Lower leg skin (tissue), 3 donors: ENCODE results near the gene ADAMTS8.

Source experiments
- POLR2A ChIP-seq, 2 donors: fragments of 450-650 bp; IDR thresholded peaks; one replicate each; pipeline ENCODE4 v1.6.1; 2016 to 2017; ENCODE audit warnings: antibody characterized with exemption in 2 of 2, mild to moderate bottlenecking in 1 of 2, moderate library complexity in 1 of 2
- TF ChIP-seq, protein P1 (sequence below), 3 donors: fragments of 450-650 bp; IDR thresholded peaks; one replicate each; pipeline ENCODE4 v1.5.1; 2016; ENCODE audit warnings: antibody characterized with exemption in 3 of 3, mild to moderate bottlenecking in 3 of 3, moderate library complexity in 2 of 3

DNA sequence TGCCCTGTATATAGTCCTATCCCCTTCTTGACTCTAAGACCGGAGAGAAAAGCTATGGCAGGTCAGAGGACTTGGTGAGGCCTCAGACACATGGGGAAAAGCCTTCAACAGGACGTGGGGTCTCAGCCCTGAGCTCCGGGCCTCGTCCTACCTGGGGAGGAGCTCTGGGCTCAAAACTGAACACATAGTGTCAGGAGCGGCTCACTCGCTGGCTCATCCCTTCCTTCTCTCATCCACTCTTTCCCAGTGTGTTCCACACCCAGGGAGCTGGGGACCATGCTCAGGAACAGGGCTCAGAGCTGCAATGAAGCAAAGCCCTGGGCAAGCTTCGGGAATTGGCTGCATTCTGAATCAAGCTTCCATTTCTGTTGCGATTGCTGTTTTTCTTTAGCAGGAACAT is 34.5 kb upstream of the ADAMTS8 start:
- TF ChIP-seq, protein P1, sequence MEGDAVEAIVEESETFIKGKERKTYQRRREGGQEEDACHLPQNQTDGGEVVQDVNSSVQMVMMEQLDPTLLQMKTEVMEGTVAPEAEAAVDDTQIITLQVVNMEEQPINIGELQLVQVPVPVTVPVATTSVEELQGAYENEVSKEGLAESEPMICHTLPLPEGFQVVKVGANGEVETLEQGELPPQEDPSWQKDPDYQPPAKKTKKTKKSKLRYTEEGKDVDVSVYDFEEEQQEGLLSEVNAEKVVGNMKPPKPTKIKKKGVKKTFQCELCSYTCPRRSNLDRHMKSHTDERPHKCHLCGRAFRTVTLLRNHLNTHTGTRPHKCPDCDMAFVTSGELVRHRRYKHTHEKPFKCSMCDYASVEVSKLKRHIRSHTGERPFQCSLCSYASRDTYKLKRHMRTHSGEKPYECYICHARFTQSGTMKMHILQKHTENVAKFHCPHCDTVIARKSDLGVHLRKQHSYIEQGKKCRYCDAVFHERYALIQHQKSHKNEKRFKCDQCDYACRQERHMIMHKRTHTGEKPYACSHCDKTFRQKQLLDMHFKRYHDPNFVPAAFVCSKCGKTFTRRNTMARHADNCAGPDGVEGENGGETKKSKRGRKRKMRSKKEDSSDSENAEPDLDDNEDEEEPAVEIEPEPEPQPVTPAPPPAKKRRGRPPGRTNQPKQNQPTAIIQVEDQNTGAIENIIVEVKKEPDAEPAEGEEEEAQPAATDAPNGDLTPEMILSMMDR (IDR thresholded peaks at IDR 0.05): no peak
- no peak for TF ChIP-seq POLR2A (IDR thresholded peaks at IDR 0.05)
